Measurements from ENCODE around the gene TEX54. TPM values are rescaled to one million over a fixed set of nuclear protein-coding genes. Genes with fewer than 3 reads are reported as not detected.
A peak's percentile ranks its signal among the peaks of the same experiment; 100 is the strongest.

TEX54 gene
- 1 to 10 TPM in 1 of 2 donors, not detected in 1; 1.0 TPM for total RNA-seq

DNA sequence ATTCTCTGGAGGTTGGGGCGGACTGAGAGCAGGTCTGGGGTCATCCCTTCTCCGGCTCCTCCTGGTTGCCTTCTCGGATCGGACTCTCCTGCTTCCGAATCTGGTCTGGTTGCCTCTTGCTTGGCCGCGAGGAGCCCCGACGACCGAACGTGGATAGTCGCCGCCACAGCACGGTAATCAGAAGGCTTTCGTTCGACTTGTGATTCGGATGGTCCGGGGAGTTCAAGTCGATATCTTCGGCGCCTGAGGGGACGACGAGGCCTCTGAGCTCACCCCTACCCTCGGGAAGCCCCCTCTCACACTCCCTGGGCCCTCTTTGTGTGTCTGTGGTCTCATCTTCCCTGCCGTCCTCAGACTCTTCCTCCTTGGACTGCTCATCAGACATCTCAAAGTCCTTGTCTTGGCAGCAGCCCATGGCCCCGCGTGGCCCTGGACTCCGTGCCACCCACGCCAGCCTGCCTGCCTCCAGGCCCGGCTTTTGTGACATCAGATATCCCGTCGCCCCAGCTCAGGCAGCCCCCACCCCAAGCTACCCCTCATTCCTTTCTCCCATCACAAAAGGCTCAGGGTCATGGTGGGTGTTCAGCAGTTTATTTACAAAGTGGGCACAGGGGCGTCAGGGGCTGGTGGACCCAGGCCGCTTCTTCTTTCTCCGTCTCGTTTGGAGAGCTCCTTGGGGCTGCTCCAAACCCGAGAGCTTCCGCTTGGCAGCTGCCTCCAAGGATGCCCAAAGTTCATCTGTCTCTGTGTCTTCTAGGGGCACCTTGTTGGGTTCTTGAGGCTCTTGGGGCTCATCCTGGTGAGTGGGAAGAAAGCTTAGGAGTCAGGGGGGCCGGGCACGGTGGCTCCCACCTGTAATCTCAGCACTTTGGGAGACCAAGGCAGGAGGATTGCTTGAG, at the start of gene TEX54:
Gene TEX54 (minus strand): TSS at position 506 of the 899 bp plus-strand sequence.
- Mint-ChIP-seq H3K36me3 (peaks cover 8% of the 10 kb centered on the region), H3K27me3 (no peaks in the 10 kb centered on the region)

DNA sequence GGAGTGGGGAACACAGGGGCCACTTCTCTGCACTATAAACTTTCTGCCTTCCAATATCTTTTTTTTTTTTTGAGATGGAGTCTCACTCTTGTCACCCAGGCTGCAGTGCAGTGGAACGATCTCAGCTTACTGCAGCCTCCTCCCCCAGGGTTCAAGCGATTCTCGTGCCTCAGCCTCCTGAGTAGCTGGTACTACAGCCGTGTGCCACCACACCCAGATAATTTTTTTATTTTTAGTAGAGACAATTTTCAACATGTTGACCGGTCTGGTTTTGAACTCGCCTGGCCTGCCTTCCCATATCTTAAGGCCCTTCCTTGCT, 49.7 kb upstream of the TEX54 start:
- peaks cover 47 to 58% of the 10 kb centered on the region in 2 donors for H3K4me1 Mint-ChIP-seq (ENCODE audit: low read depth in 2 of 2)
- no peaks in the 10 kb centered on the region for H3K9me3 Mint-ChIP-seq
- ATAC-seq (no peak), DNase-seq (ENCODE audit: low spot score) (no peak)
- peaks cover 44% of the 10 kb centered on the region for H3K36me3 Mint-ChIP-seq
- H3K27ac Mint-ChIP-seq, result peak overlapping the region; percentile 95 to 96
- no peaks in the 10 kb centered on the region for H3K27me3 Mint-ChIP-seq
- peak overlapping the region; percentile 98 for H3K4me3 Mint-ChIP-seq

More for the DNA sequence above, at the start of gene TEX54:
- peak within 1 kb of the TSS; percentile 94 for H3K4me3 Mint-ChIP-seq
- H3K9me3 Mint-ChIP-seq, result no peaks in the 10 kb centered on the region
- peaks cover 28 to 38% of the 10 kb centered on the region in 2 donors for H3K4me1 Mint-ChIP-seq (ENCODE audit: low read depth in 2 of 2)
- peak within 1 kb of the TSS; percentile 94 to 95 for H3K27ac Mint-ChIP-seq
- DNase-seq (ENCODE audit: low spot score) (no peak), ATAC-seq (peak in 1 of 2 donors; percentile 6)

- Mint-ChIP-seq H3K27ac (peak overlapping the region; percentile 95 to 96), H3K9me3 (no peaks in the 10 kb centered on the region), H3K4me3 (peak overlapping the region; percentile 98), H3K4me1 (ENCODE audit: low read depth in 2 of 2) (peaks cover 44 to 54% of the 10 kb centered on the region in 2 donors), H3K27me3 (no peaks in the 10 kb centered on the region), H3K36me3 (peaks cover 38% of the 10 kb centered on the region)
- DNase-seq (ENCODE audit: low spot score) (peak; percentile 95), ATAC-seq (peak; percentile 83 to 87)
These were observed 49.2 kb upstream of the TEX54 start for GRCh38 chr11:62881579-62882430.

DNA sequence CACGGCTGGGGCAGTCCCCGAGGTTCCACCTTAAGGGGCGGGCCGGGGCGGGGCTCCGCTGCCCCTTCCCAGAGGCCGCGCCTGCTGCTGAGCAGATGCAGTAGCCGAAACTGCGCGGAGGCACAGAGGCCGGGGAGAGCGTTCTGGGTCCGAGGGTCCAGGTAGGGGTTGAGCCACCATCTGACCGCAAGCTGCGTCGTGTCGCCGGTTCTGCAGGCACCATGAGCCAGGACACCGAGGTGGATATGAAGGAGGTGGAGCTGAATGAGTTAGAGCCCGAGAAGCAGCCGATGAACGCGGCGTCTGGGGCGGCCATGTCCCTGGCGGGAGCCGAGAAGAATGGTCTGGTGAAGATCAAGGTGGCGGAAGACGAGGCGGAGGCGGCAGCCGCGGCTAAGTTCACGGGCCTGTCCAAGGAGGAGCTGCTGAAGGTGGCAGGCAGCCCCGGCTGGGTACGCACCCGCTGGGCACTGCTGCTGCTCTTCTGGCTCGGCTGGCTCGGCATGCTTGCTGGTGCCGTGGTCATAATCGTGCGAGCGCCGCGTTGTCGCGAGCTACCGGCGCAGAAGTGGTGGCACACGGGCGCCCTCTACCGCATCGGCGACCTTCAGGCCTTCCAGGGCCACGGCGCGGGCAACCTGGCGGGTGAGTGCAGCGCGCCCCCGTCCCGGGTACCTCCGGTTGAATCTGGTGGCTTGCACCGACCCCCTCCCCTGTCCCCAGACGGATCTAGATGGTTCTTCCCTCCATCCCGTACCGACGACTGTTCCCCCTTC, 48.4 kb upstream of the TEX54 start, which contains the start of gene SLC3A2:
Gene SLC3A2 (plus strand): TSS at position 94 of the 776 bp plus-strand sequence. CDS start 128 bp downstream, at position 222.
- peak within 1 kb of the TSS; percentile 98 for H3K4me3 Mint-ChIP-seq
- no peaks in the 10 kb centered on the region for H3K9me3 Mint-ChIP-seq
- peaks cover 44 to 54% of the 10 kb centered on the region in 2 donors for H3K4me1 Mint-ChIP-seq (ENCODE audit: low read depth in 2 of 2)
- H3K27me3 Mint-ChIP-seq, result no peaks in the 10 kb centered on the region
- H3K27ac Mint-ChIP-seq, result peak within 1 kb of the TSS; percentile 95 to 96
- ATAC-seq (peak; percentile 90 to 91), DNase-seq (ENCODE audit: low spot score) (peak; percentile 88)
- H3K36me3 Mint-ChIP-seq, result peaks cover 37% of the 10 kb centered on the region

DNA sequence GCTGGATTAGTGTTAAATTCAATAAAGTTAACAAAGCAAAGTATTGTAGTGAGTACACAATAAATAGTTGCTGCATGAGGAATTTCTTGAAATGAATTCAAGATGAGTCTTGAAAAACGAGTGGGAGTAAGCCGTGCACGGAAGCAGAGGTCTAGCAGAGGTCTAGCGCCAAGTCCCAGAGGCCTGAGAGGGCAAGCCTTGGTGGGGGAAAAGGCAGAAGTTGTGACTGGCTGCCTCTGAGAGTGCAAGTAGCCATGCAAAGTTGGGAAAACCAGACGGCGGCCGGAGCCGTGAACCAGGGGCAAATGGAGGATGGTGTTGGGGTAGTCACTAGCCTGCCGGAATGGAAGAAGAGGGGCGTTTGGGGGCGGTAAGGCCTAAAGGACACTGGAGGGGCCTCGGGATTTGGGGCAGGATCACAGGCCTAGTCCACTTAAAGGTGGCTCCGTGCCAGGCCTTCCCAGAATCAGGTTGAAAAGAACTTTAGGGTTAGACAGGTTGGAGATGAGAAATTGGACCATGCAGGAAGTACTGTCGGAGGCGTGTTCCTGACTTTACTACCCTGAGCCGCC, 47.7 kb upstream of the TEX54 start:
- peak overlapping the region; percentile 98 for H3K4me3 Mint-ChIP-seq
- no peak for ATAC-seq
- H3K4me1 Mint-ChIP-seq (ENCODE audit: low read depth in 2 of 2), result peaks cover 40 to 48% of the 10 kb centered on the region in 2 donors
- H3K9me3 Mint-ChIP-seq, result no peaks in the 10 kb centered on the region
- H3K27me3 Mint-ChIP-seq, result no peaks in the 10 kb centered on the region
- peak overlapping the region; percentile 95 to 96 for H3K27ac Mint-ChIP-seq
- H3K36me3 Mint-ChIP-seq, result peaks cover 32% of the 10 kb centered on the region
- peak; percentile 61 for DNase-seq (ENCODE audit: low spot score)

- ATAC-seq (no peak), DNase-seq (ENCODE audit: low spot score) (no peak)
- peak overlapping the region; percentile 98 for H3K4me3 Mint-ChIP-seq
- H3K27ac Mint-ChIP-seq, result peak overlapping the region; percentile 95 to 96
- peaks cover 35 to 43% of the 10 kb centered on the region in 2 donors for H3K4me1 Mint-ChIP-seq (ENCODE audit: low read depth in 2 of 2)
- H3K9me3 Mint-ChIP-seq, result no peaks in the 10 kb centered on the region
- H3K36me3 Mint-ChIP-seq, result peaks cover 27% of the 10 kb centered on the region
- H3K27me3 Mint-ChIP-seq, result no peaks in the 10 kb centered on the region
These were observed 46.8 kb upstream of the TEX54 start for GRCh38 chr11:62879235-62879978.

- no peak overlapping the region for H3K4me3 Mint-ChIP-seq
- no peak for ATAC-seq
These were observed 44.1 kb upstream of the TEX54 start for GRCh38 chr11:62876712-62877111.

GRCh38 chr11:62875698-62876478, 43.2 kb upstream of the TEX54 start:
- H3K9me3 Mint-ChIP-seq, result no peaks in the 10 kb centered on the region
- ATAC-seq (no peak), DNase-seq (ENCODE audit: low spot score) (peak; percentile 37)
- H3K4me3 Mint-ChIP-seq, result no peak overlapping the region
- H3K36me3 Mint-ChIP-seq, result no peaks in the 10 kb centered on the region
- H3K27me3 Mint-ChIP-seq, result no peaks in the 10 kb centered on the region
- H3K4me1 Mint-ChIP-seq (ENCODE audit: low read depth in 2 of 2), result peaks cover 12 to 15% of the 10 kb centered on the region in 2 donors
- no peak overlapping the region for H3K27ac Mint-ChIP-seq

More at GRCh38 chr11:62876712-62877111, 44.1 kb upstream of the TEX54 start:
- no peaks in the 10 kb centered on the region for H3K9me3 Mint-ChIP-seq
- no peak overlapping the region for H3K27ac Mint-ChIP-seq
- peaks cover 12 to 16% of the 10 kb centered on the region in 2 donors for H3K4me1 Mint-ChIP-seq (ENCODE audit: low read depth in 2 of 2)
- no peak for DNase-seq (ENCODE audit: low spot score)
- peaks cover under 1% of the 10 kb centered on the region for H3K36me3 Mint-ChIP-seq
- H3K27me3 Mint-ChIP-seq, result no peaks in the 10 kb centered on the region

- Mint-ChIP-seq H3K4me3 (no peak overlapping the region), H3K9me3 (no peaks in the 10 kb centered on the region), H3K27me3 (no peaks in the 10 kb centered on the region), H3K27ac (no peak overlapping the region), H3K36me3 (no peaks in the 10 kb centered on the region), H3K4me1 (ENCODE audit: low read depth in 2 of 2) (peaks cover 4% of the 10 kb centered on the region in 2 donors)
- DNase-seq (ENCODE audit: low spot score) (no peak), ATAC-seq (no peak)
These were observed 42.2 kb upstream of the TEX54 start for GRCh38 chr11:62874851-62875250.

DNA sequence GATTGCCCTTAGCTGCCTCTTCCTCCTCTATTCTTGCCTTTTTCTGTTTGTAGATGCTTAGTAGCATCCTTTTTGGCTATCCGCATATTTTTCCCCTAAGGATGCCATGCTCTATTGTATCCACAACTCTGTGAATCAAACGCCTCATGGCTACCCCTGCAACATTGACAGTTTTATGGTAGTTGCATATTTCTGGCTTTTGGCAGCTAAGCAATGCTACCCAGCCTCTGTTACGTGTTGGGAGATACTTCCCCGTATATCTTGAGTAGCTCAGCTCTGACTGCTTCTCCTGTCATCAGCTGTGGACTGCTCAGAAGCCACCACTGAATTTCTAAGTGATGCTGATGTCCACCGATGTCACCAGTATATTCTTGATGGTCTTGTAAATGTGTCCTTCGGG, 33.0 kb upstream of the TEX54 start:
- DNase-seq (ENCODE audit: low spot score) (no peak), ATAC-seq (no peak)
- Mint-ChIP-seq H3K27me3 (peaks cover 0 to 2% of the 10 kb centered on the region in 2 donors), H3K9me3 (no peaks in the 10 kb centered on the region), H3K27ac (no peak overlapping the region), H3K36me3 (no peaks in the 10 kb centered on the region), H3K4me3 (no peak overlapping the region), H3K4me1 (ENCODE audit: low read depth in 2 of 2) (peaks cover 10 to 12% of the 10 kb centered on the region in 2 donors)

GRCh38 chr11:62863687-62864335, 31.2 kb upstream of the TEX54 start:
- H3K27ac Mint-ChIP-seq, result no peak overlapping the region
- no peak for ATAC-seq
- H3K36me3 Mint-ChIP-seq, result no peaks in the 10 kb centered on the region

More at GRCh38 chr11:62863687-62864335, 31.2 kb upstream of the TEX54 start:
- peaks cover 12 to 14% of the 10 kb centered on the region in 2 donors for H3K4me1 Mint-ChIP-seq (ENCODE audit: low read depth in 2 of 2)
- H3K9me3 Mint-ChIP-seq, result no peaks in the 10 kb centered on the region
- peaks cover 0 to 2% of the 10 kb centered on the region in 2 donors for H3K27me3 Mint-ChIP-seq
- H3K4me3 Mint-ChIP-seq, result no peak overlapping the region
- no peak for DNase-seq (ENCODE audit: low spot score)

All from natural killer cell treated with Interleukin-12 subunit alpha and Interleukin-12 subunit beta and Interleukin-15 and Interleukin-18, amount 100 ng/mL, for 72 hours (primary cell).